ENCODE data around the gene GPR156. TPM values are rescaled to one million over a fixed set of nuclear protein-coding genes. Genes with fewer than 3 reads are reported as not detected.

GPR156 gene
- total and polyA plus RNA-seq, 9 of the 15 experiments (the other 6 are each of a cell fraction or from before 2014, with no cell fraction given), result 0.07 to 0.14 (median 0.12) TPM; not detected in 5

GRCh38 chr3:120281261-120281660, 3.8 kb downstream of the GPR156 start:
- H3K4me1 ChIP-seq (replicated peaks in 1 of 2; ENCODE audit: control insufficient read depth in 2 of 2, insufficient read depth in 2 of 2, low read length in 2 of 2), result peaks cover 0 to 8% of the 10 kb centered on the region in 2 experiments; a peak in 2 of 5 replicates
- ChIA-PET POLR2A (no interaction called here), CTCF (ENCODE audit: low intra/inter-chr PET ratio) (no interaction called here)
- in situ Hi-C loops (cut with MboI) (no loop called here), intact Hi-C loops (cut with micrococcal nuclease) (no loop called here)
- no peaks in the 10 kb centered on the region for H4K20me1 ChIP-seq (replicated peaks; ENCODE audit: control insufficient read depth, insufficient read depth, low read length)
- no peaks in the 10 kb centered on the region for H3K79me2 ChIP-seq (ENCODE audit: control insufficient read depth, insufficient read depth, low read length)
- no peaks in the 10 kb centered on the region for H3K36me3 ChIP-seq (ENCODE audit: control insufficient read depth, insufficient read depth, low read length)
- peaks cover 15 to 16% of the 10 kb centered on the region in 2 experiments; a peak in 3 of 5 replicates for H3K27me3 ChIP-seq (ENCODE audit: control insufficient read depth in 2 of 2, insufficient read depth in 2 of 2, low read length in 2 of 2)
- WGBS (ENCODE audit: insufficient coverage, low coverage, missing lambda C conversion rate), result 0% methylated on average over 3 of the region's 3 CpGs
- no peak overlapping the region for H2AFZ ChIP-seq (ENCODE audit: low read depth, low read length)
- BruUV-seq (replicated peaks), result no TSS peak
- no peak for ATAC-seq
- H3K9me1 ChIP-seq (ENCODE audit: control insufficient read depth, insufficient read depth, low read length), result no peaks in the 10 kb centered on the region
- no peak overlapping the region for H3K4me3 ChIP-seq
- H3K27ac ChIP-seq (ENCODE audit: extremely low read depth, low read depth, low read length), result no peak overlapping the region
- DNase-seq (ENCODE audit: extremely low read depth in 1 of 4, low spot score in 3 of 4), result no peak
- H3K9ac ChIP-seq (ENCODE audit: insufficient read depth in 1 of 2, low read depth in 2 of 2, low read length in 2 of 2), result no peak overlapping the region
- no peak overlapping the region for H3K4me2 ChIP-seq (ENCODE audit: insufficient read depth, low read length)
- H3K9me3 ChIP-seq (replicated peaks; ENCODE audit: control insufficient read depth, insufficient read depth, low read depth, low read length), result no peaks in the 10 kb centered on the region
- no peak for FAIRE-seq
- TF ChIP-seq E2F1 (CRISPR knock-in tag; IDR thresholded peaks at IDR 0.05) (no peak), MCM3 (IDR thresholded peaks at IDR 0.05) (no peak), NR4A1 (CRISPR knock-in tag; IDR thresholded peaks at IDR 0.05) (no peak), NR4A1 (tag; IDR thresholded peaks at IDR 0.05) (no peak), POLR2AphosphoS5 (IDR thresholded peaks at IDR 0.05; ENCODE audit: control insufficient read depth, insufficient read depth, low read depth, low read length) (no peak), ZBTB1 (CRISPR knock-in tag; IDR thresholded peaks at IDR 0.05; ENCODE audit: borderline replicate concordance, low read depth) (no peak), ZNF592 (IDR thresholded peaks at IDR 0.05) (no peak), ZNF699 (CRISPR knock-in tag; IDR thresholded peaks at IDR 0.05; ENCODE audit: insufficient replicate concordance) (no peak), MYNN (IDR thresholded peaks at IDR 0.05) (no peak), MYNN (CRISPR knock-in tag; IDR thresholded peaks at IDR 0.05) (no peak), KLF6 (CRISPR knock-in tag; IDR thresholded peaks at IDR 0.05; ENCODE audit: borderline replicate concordance) (no peak), ID3 (CRISPR knock-in tag; IDR thresholded peaks at IDR 0.05) (no peak), ID3 (tag; IDR thresholded peaks at IDR 0.05) (no peak), NUFIP1 (IDR thresholded peaks at IDR 0.05; ENCODE audit: partially characterized antibody) (no peak), ATF3 (IDR thresholded peaks at IDR 0.05) (no peak), ATF3 (CRISPR knock-in tag; conservative IDR thresholded peaks at IDR 0.05) (no peak), SRSF1 (IDR thresholded peaks at IDR 0.05; ENCODE audit: low read depth, low read length) (no peak)

All from K562 (cell line).